Measurements from ENCODE around the gene DIP2B. TPM values are rescaled to one million over a fixed set of nuclear protein-coding genes. Genes with fewer than 3 reads are reported as not detected.

DIP2B gene
- total RNA-seq, 1 experiment from 2014 or later, result 26.1 TPM

DNA sequence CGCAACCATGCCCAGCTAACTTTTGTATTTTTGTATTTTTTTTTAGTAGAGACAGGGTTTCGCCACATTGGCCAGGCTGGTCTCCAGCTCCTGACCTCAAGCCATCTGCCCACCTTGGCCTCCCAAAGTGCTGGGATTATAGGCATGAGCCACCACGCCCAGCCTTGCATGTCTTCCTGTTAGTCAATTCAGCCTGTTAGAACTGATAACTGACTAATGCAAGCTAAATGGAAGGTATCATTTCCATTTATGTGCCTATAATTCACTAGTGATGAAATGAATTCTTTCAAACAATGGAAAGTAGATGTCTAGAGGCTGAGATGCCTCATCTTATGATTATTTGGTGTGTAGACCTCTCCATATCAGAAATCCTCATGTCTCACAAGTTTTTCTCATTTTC, 37.3 kb upstream of the DIP2B start:
- no peaks in the 10 kb centered on the region for H3K27me3 Mint-ChIP-seq (ENCODE audit: low read depth)
- no peak overlapping the region for H3K27ac Mint-ChIP-seq
- no peak overlapping the region for H3K4me3 Mint-ChIP-seq
- ChIA-PET CTCF (interaction anchor here (0.6 kb wide), 1 partner anchor 356 kb away, joined by 3 read pairs; no protein-coding TSS in a partner anchor), POLR2A (no interaction called here)
- ATAC-seq, result no peak
- H3K9me3 Mint-ChIP-seq, result no peaks in the 10 kb centered on the region
- H3K4me1 Mint-ChIP-seq, result no peaks in the 10 kb centered on the region
- peaks cover 65% of the 10 kb centered on the region for H3K36me3 Mint-ChIP-seq
- no peak for DNase-seq (ENCODE audit: low spot score)
- TF ChIP-seq, protein P1, sequence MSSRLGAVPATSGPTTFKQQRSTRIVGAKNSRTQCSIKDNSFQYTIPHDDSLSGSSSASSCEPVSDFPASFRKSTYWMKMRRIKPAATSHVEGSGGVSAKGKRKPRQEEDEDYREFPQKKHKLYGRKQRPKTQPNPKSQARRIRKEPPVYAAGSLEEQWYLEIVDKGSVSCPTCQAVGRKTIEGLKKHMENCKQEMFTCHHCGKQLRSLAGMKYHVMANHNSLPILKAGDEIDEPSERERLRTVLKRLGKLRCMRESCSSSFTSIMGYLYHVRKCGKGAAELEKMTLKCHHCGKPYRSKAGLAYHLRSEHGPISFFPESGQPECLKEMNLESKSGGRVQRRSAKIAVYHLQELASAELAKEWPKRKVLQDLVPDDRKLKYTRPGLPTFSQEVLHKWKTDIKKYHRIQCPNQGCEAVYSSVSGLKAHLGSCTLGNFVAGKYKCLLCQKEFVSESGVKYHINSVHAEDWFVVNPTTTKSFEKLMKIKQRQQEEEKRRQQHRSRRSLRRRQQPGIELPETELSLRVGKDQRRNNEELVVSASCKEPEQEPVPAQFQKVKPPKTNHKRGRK (CRISPR knock-in tag; IDR thresholded peaks at IDR 0.05; ENCODE audit: borderline replicate concordance), result no peak
- TF ChIP-seq, protein P2, sequence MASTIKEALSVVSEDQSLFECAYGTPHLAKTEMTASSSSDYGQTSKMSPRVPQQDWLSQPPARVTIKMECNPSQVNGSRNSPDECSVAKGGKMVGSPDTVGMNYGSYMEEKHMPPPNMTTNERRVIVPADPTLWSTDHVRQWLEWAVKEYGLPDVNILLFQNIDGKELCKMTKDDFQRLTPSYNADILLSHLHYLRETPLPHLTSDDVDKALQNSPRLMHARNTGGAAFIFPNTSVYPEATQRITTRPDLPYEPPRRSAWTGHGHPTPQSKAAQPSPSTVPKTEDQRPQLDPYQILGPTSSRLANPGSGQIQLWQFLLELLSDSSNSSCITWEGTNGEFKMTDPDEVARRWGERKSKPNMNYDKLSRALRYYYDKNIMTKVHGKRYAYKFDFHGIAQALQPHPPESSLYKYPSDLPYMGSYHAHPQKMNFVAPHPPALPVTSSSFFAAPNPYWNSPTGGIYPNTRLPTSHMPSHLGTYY (CRISPR knock-in tag; IDR thresholded peaks at IDR 0.05), result no peak
- TF ChIP-seq NR2C2 (CRISPR knock-in tag; IDR thresholded peaks at IDR 0.05), result no peak
- TF ChIP-seq, protein P3, sequence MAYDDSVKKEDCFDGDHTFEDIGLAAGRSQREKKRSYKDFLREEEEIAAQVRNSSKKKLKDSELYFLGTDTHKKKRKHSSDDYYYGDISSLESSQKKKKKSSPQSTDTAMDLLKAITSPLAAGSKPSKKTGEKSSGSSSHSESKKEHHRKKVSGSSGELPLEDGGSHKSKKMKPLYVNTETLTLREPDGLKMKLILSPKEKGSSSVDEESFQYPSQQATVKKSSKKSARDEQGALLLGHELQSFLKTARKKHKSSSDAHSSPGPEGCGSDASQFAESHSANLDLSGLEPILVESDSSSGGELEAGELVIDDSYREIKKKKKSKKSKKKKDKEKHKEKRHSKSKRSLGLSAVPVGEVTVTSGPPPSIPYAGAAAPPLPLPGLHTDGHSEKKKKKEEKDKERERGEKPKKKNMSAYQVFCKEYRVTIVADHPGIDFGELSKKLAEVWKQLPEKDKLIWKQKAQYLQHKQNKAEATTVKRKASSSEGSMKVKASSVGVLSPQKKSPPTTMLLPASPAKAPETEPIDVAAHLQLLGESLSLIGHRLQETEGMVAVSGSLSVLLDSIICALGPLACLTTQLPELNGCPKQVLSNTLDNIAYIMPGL (CRISPR knock-in tag; IDR thresholded peaks at IDR 0.05), result no peak
- no peak for TF ChIP-seq ATF6 (CRISPR knock-in tag; IDR thresholded peaks at IDR 0.05)
- TF ChIP-seq ZNF416 (CRISPR knock-in tag; IDR thresholded peaks at IDR 0.05), result no peak
- no peak for TF ChIP-seq GRHL2 (CRISPR knock-in tag; IDR thresholded peaks at IDR 0.05; ENCODE audit: insufficient replicate concordance, severe bottlenecking)
- TF ChIP-seq, protein P4, sequence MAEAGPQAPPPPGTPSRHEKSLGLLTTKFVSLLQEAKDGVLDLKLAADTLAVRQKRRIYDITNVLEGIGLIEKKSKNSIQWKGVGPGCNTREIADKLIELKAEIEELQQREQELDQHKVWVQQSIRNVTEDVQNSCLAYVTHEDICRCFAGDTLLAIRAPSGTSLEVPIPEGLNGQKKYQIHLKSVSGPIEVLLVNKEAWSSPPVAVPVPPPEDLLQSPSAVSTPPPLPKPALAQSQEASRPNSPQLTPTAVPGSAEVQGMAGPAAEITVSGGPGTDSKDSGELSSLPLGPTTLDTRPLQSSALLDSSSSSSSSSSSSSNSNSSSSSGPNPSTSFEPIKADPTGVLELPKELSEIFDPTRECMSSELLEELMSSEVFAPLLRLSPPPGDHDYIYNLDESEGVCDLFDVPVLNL (CRISPR knock-in tag; IDR thresholded peaks at IDR 0.05; ENCODE audit: borderline replicate concordance, low read depth), result no peak
- TF ChIP-seq ZNF671 (CRISPR knock-in tag; IDR thresholded peaks at IDR 0.05), result no peak
- TF ChIP-seq, protein P5, sequence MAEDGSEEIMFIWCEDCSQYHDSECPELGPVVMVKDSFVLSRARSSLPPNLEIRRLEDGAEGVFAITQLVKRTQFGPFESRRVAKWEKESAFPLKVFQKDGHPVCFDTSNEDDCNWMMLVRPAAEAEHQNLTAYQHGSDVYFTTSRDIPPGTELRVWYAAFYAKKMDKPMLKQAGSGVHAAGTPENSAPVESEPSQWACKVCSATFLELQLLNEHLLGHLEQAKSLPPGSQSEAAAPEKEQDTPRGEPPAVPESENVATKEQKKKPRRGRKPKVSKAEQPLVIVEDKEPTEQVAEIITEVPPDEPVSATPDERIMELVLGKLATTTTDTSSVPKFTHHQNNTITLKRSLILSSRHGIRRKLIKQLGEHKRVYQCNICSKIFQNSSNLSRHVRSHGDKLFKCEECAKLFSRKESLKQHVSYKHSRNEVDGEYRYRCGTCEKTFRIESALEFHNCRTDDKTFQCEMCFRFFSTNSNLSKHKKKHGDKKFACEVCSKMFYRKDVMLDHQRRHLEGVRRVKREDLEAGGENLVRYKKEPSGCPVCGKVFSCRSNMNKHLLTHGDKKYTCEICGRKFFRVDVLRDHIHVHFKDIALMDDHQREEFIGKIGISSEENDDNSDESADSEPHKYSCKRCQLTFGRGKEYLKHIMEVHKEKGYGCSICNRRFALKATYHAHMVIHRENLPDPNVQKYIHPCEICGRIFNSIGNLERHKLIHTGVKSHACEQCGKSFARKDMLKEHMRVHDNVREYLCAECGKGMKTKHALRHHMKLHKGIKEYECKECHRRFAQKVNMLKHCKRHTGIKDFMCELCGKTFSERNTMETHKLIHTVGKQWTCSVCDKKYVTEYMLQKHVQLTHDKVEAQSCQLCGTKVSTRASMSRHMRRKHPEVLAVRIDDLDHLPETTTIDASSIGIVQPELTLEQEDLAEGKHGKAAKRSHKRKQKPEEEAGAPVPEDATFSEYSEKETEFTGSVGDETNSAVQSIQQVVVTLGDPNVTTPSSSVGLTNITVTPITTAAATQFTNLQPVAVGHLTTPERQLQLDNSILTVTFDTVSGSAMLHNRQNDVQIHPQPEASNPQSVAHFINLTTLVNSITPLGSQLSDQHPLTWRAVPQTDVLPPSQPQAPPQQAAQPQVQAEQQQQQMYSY (CRISPR knock-in tag; IDR thresholded peaks at IDR 0.05), result no peak
- TF ChIP-seq GABPB1 (CRISPR knock-in tag; IDR thresholded peaks at IDR 0.05), result no peak
- no peak for TF ChIP-seq RELA (CRISPR knock-in tag; IDR thresholded peaks at IDR 0.05; ENCODE audit: borderline replicate concordance)
- TF ChIP-seq, protein P6, sequence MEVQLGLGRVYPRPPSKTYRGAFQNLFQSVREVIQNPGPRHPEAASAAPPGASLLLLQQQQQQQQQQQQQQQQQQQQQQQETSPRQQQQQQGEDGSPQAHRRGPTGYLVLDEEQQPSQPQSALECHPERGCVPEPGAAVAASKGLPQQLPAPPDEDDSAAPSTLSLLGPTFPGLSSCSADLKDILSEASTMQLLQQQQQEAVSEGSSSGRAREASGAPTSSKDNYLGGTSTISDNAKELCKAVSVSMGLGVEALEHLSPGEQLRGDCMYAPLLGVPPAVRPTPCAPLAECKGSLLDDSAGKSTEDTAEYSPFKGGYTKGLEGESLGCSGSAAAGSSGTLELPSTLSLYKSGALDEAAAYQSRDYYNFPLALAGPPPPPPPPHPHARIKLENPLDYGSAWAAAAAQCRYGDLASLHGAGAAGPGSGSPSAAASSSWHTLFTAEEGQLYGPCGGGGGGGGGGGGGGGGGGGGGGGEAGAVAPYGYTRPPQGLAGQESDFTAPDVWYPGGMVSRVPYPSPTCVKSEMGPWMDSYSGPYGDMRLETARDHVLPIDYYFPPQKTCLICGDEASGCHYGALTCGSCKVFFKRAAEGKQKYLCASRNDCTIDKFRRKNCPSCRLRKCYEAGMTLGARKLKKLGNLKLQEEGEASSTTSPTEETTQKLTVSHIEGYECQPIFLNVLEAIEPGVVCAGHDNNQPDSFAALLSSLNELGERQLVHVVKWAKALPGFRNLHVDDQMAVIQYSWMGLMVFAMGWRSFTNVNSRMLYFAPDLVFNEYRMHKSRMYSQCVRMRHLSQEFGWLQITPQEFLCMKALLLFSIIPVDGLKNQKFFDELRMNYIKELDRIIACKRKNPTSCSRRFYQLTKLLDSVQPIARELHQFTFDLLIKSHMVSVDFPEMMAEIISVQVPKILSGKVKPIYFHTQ (CRISPR knock-in tag; IDR thresholded peaks at IDR 0.05), result no peak
- no peak for TF ChIP-seq ZBTB43 (CRISPR knock-in tag; IDR thresholded peaks at IDR 0.05)
- no peak for TF ChIP-seq ZNF232 (CRISPR knock-in tag; IDR thresholded peaks at IDR 0.05)
- no peak for TF ChIP-seq MLX (CRISPR knock-in tag; IDR thresholded peaks at IDR 0.05)
- no peak for TF ChIP-seq CREB1 (CRISPR knock-in tag; IDR thresholded peaks at IDR 0.05)
- TF ChIP-seq, protein P7, sequence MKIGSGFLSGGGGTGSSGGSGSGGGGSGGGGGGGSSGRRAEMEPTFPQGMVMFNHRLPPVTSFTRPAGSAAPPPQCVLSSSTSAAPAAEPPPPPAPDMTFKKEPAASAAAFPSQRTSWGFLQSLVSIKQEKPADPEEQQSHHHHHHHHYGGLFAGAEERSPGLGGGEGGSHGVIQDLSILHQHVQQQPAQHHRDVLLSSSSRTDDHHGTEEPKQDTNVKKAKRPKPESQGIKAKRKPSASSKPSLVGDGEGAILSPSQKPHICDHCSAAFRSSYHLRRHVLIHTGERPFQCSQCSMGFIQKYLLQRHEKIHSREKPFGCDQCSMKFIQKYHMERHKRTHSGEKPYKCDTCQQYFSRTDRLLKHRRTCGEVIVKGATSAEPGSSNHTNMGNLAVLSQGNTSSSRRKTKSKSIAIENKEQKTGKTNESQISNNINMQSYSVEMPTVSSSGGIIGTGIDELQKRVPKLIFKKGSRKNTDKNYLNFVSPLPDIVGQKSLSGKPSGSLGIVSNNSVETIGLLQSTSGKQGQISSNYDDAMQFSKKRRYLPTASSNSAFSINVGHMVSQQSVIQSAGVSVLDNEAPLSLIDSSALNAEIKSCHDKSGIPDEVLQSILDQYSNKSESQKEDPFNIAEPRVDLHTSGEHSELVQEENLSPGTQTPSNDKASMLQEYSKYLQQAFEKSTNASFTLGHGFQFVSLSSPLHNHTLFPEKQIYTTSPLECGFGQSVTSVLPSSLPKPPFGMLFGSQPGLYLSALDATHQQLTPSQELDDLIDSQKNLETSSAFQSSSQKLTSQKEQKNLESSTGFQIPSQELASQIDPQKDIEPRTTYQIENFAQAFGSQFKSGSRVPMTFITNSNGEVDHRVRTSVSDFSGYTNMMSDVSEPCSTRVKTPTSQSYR (CRISPR knock-in tag; IDR thresholded peaks at IDR 0.05), result no peak
